WERI-Rb-1 (cell line): ENCODE data around the gene ZNF483.

ENCODE experiments used
- DNase-seq: peaks from one replicate; pipeline ENCODE4 v3.0.0-alpha.2; 2020
- H3K27ac ChIP-seq: fragments of 250-450 bp; sonication (Bioruptor Pico); 2 replicates; pipeline ENCODE4 v1.5.1; 2020; ENCODE audit warnings: mild to moderate bottlenecking, moderate library complexity
- H3K27me3 ChIP-seq: fragments of 250-450 bp; sonication (Bioruptor Pico); 2 replicates; pipeline ENCODE4 v1.5.1; 2021; ENCODE audit warnings: mild to moderate bottlenecking, low read depth, moderate library complexity; ENCODE audit not compliant: insufficient read depth, severe bottlenecking
- H3K36me3 ChIP-seq: fragments of 250-450 bp; sonication (Bioruptor Pico); 2 replicates; pipeline ENCODE4 v1.5.1; 2020; ENCODE audit warnings: mild to moderate bottlenecking, moderate library complexity
- H3K4me3 ChIP-seq: 2 replicates; pipeline ENCODE4 v1.5.1; 2011; ENCODE audit warnings: low read depth, mild to moderate bottlenecking, control low read depth, low read length
- H3K9me3 ChIP-seq: fragments of 250-450 bp; sonication (Bioruptor Pico); 2 replicates; pipeline ENCODE4 v1.5.1; 2021; ENCODE audit warnings: mild to moderate bottlenecking, moderate library complexity; ENCODE audit not compliant: severe bottlenecking
- TF ChIP-seq, protein P1 (sequence below): IDR thresholded peaks from 2 replicates; pipeline ENCODE4 v1.5.1; 2011; ENCODE audit warnings: low read depth, mild to moderate bottlenecking, control low read depth, inconsistent platforms, low read length

ZNF483 gene

DNA sequence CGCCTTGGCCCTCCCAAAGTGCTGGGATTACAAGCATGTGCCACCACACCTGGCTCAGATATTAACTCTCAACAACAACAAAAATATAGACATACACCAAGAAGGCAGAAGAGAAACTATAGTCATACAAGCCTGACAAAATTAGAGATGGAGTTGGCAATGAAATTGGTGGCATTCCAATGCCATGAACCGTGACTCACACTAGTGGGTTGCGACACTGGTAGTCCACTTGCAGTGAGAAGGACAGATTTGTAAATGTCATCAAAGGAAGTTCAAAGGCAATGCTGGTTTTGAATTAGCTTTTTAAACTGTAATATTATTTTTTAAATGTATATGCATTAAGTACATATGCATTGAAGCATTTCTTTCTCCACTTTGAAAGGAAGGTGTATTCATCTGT, 97.6 kb downstream of the ZNF483 start:
- TF ChIP-seq, protein P1, sequence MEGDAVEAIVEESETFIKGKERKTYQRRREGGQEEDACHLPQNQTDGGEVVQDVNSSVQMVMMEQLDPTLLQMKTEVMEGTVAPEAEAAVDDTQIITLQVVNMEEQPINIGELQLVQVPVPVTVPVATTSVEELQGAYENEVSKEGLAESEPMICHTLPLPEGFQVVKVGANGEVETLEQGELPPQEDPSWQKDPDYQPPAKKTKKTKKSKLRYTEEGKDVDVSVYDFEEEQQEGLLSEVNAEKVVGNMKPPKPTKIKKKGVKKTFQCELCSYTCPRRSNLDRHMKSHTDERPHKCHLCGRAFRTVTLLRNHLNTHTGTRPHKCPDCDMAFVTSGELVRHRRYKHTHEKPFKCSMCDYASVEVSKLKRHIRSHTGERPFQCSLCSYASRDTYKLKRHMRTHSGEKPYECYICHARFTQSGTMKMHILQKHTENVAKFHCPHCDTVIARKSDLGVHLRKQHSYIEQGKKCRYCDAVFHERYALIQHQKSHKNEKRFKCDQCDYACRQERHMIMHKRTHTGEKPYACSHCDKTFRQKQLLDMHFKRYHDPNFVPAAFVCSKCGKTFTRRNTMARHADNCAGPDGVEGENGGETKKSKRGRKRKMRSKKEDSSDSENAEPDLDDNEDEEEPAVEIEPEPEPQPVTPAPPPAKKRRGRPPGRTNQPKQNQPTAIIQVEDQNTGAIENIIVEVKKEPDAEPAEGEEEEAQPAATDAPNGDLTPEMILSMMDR, result no peak
- H3K4me3 ChIP-seq, result no peak overlapping the region
- H3K36me3 ChIP-seq, result no peaks in the 10 kb centered on the region
- no peaks in the 10 kb centered on the region for H3K9me3 ChIP-seq
- H3K27ac ChIP-seq, result no peak overlapping the region
- DNase-seq, result no peak
- no peaks in the 10 kb centered on the region for H3K27me3 ChIP-seq
